GM21423 (cell line): ENCODE measurements around the gene UCP3.

ENCODE experiments used
- ATAC-seq: cut with Tn5 transposase; IDR thresholded peaks from one replicate; pipeline ENCODE4 v1.9.1; 2021; ENCODE audit warnings: mild to moderate bottlenecking, moderate library complexity; ENCODE audit not compliant: unreplicated experiment

The UCP3 gene

DNA sequence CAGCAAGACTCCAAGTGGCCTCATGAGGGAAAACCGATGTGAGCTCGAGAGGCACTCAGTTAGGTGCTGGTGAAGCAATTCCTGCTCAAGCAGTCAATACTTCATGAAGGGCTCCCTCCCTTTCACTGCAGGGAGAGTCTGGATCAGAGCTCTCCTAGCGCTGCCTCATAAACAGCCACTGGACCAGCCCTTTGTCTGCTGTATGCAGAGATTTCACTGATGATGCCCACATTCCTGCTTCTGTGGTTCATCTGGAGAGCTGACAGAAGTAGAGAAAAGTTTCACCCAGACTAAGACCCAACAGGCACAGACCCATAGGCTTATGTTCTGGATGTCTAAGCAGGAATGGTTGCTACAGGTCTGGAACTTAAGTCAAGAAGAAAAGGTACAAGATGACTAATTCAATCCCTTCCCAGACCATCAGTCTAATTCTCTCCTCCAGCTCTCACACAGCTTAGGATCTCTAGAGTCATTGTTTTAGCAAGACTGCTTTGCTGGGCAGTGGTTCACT lies 30.3 kb downstream of the UCP3 start:
- no peak for ATAC-seq

DNA sequence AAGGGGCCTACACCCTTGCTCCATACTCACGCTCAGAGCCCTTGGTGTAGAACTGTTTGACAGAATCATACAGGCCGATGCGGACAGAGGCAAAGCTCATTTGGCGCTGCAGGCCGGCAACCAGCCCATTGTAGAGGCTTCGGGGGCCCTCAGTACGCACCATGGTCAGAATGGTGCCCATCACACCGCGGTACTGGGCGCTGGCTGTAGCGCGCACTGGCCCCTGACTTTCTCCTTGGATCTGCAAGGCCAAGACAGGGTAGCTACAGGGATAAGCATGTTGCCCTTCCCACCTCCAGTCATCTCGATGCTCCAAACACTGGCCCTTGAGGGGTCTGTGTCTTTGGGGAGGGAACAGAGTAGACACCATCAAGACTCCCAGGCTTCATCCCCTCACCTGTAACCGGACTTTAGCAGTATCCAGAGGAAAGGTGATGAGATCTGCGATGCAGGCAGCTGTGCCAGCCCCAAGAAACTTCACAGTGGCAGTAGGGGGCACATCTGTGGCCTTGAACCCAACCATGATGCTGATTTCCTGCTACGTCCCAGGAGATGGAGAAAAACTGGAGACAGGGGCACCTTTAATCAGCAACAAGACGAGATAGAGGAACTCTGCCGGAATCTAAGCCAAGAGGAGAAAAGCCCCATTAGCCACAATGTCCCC lies 30.9 kb downstream of the UCP3 start:
- ATAC-seq: no peak

GRCh38 chr11:73976451-73977151 lies 32.3 kb downstream of the UCP3 start:
- no peak for ATAC-seq

DNA sequence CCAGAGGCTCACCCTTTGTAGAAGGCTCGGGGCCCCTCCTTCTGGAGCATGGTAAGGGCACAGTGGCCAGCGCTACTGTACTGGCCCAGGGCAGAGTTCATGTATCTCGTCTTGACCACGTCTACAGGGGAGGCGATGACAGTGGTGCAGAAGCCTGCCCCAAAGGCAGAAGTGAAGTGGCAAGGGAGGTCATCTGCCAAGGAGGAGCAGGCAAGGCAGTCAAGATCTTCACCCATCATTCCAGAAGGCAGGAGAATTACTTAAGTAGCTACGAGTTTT lies 33.5 kb downstream of the UCP3 start:
- no peak for ATAC-seq

DNA sequence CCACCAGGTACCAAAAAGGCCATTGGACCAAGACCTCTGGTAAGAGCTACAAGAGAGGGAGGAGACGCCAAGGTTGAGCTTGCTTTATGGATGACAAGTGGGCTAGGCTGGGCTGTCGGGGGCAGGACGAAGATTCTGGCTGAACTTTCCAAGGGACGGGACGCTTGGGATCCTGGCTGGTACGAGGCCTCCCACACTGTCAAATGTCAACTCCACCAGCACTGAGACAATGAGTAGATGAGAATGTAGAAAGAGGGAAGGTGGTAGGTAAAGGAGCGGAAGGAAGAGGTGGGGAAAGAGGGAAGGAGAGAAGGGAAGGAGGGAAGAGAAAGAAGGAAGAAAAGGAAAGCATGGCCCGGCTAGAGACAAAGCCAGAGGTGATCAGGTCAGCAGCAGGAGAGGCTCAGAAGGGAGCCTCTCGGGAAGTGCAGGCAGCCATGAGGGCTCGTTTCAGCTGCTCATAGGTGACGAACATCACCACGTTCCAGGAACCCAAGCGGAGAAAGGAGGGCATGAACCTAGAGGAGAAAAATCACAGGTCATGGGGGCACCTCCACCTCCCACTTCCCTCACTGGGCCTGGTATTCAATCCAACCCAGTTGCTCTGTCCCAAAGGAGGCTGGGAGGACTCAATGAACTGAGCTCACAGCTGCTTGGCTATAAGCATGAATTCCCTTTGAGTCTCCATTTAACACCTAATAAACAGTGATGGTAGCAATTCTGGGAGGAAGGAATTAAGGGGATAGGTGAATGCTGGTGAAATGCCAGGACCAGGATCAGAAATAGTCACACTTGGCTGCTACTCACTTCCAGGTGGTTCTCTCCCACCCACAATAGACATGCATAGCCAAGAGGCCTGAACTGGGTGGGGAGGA lies 34.0 kb downstream of the UCP3 start:
- ATAC-seq: no peak

- no peak for ATAC-seq
Observed at GRCh38 chr11:73972620-73973449, 36.0 kb downstream of the UCP3 start.

GRCh38 chr11:73972187-73972586 lies 36.7 kb downstream of the UCP3 start:
- no peak for ATAC-seq

GRCh38 chr11:73971175-73971719 lies 37.6 kb downstream of the UCP3 start:
- no peak for ATAC-seq

- no peak for ATAC-seq
Observed at GRCh38 chr11:73969991-73970800, 38.7 kb downstream of the UCP3 start.

GRCh38 chr11:73969091-73969490 lies 39.8 kb downstream of the UCP3 start:
- ATAC-seq: no peak

GRCh38 chr11:73968356-73968966 lies 40.4 kb downstream of the UCP3 start:
- no peak for ATAC-seq

- no peak for ATAC-seq
Observed at GRCh38 chr11:73965764-73966121, 43.1 kb downstream of the UCP3 start.

GRCh38 chr11:73965076-73965763 lies 43.7 kb downstream of the UCP3 start:
- ATAC-seq: no peak

- ATAC-seq: no peak
Observed at GRCh38 chr11:73963861-73964260, 45.0 kb downstream of the UCP3 start.

- ATAC-seq: no peak
Observed at GRCh38 chr11:73962101-73962705, 46.7 kb downstream of the UCP3 start.

DNA sequence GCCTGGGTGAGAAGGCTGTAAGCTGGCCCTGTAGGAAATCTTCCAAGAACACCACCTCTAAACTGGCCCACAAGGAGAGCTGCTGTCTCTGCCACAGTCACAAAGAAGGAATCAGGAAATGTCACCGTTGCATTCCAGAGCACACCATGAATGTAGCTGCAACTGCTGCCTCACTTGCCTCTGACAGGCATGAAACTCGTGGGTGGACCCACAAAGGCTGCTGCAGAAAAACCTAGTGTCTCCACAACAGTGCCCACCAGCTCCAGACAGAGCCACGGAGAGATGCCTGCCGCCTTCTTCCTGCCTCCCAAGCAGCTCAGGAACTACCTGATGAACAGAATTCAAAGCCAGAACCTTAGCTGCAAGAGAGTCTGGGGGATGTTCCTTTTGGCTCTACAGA lies 47.6 kb downstream of the UCP3 start:
- ATAC-seq: no peak

GRCh38 chr11:73958521-73959141 lies 50.3 kb downstream of the UCP3 start:
- ATAC-seq: no peak
